ENCODE measurements around the gene GSTA3. TPM values are rescaled to one million over a fixed set of nuclear protein-coding genes. Genes with fewer than 3 reads are reported as not detected.
A peak's percentile ranks its signal among the peaks of the same experiment; 100 is the strongest.
"Not testable (repeated sequence)": the region's sequence is repeated elsewhere in the genome, so short reads cannot be mapped to it uniquely, and the experiment has no call there.

Gene GSTA3
- total RNA-seq (2014; rRNA removed) = not detected in 2 replicates
- polyA plus RNA-seq (2012) = not detected

DNA sequence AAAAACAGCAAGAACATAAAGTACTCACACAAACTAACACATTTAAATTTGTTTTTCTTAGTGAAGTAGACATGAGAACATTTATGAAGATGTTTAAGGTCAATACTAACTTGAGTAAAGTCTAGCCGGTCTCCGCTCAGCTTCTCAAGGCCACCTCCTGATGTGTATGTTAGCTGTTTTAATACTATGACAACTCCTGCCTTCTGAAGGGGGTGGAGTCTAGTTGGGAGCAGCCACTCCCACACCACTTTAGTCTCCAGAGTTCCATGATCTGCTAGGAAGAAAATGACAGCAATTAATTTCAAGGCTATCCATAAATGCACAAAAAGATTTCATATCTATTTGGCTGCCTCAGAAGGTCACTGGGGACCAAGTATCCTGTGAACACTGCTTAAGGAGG lies at the start of gene GSTA3:
TSS of gene GSTA3 (minus strand) at position 168 of the 400 bp plus-strand sequence. CDS start 3,864 bp downstream, outside the sequence.
- no peak for DNase-seq (ENCODE audit: low read depth)

DNA sequence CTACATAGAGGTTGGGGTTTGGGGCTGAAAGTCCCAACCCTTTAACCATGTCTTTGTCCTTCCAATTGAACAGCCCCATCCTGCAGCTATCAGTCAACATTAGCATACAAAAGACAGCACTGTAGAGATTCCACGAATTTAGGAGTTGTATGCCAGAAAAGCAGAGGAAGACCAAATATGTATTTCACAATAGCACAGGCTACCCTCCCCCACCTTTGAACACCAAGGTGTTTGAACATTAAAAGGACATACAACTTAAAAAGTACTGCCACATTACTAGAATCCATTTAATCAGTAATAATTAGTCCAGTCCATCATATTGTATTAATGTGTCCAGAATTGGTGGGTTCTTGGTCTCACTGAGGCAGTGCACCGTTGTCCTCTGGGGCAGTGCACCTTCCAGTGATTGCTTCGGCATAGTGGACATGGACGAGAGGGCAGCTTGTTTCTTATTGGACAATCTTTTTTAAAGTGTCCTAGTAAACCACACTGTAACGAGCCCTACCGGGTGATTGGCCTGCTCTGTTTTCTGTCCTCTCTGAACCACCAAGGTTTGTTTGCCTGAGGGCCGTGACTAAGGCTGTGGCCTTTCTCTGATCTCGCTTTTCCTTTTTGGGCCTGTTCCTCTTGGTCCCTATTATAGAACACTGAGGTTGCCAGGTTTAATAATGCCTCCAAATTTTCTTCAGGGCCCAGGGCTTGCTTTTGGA lies 49.2 kb upstream of the GSTA3 start:
- DNase-seq (ENCODE audit: low read depth) = no peak

DNA sequence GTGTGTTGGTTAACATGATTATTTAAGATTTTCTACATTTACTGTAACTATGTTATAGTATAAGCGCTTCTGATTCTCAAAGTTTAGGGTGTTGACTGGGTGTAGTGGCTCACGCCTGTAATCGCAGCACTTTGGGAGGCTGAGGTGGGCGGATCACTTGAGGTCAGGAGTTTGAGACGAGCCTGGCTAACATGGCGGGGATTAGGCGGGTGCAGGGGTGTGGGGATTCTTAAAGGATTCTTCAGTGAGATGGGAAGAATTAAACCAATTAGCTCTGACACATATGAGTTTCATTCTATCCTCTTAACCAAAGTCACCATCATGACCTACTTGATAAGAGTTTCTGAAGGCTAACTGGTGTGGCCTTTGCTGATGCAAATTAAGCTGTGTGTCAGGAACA lies 46.4 kb upstream of the GSTA3 start:
- no peak for DNase-seq (ENCODE audit: low read depth)

DNA sequence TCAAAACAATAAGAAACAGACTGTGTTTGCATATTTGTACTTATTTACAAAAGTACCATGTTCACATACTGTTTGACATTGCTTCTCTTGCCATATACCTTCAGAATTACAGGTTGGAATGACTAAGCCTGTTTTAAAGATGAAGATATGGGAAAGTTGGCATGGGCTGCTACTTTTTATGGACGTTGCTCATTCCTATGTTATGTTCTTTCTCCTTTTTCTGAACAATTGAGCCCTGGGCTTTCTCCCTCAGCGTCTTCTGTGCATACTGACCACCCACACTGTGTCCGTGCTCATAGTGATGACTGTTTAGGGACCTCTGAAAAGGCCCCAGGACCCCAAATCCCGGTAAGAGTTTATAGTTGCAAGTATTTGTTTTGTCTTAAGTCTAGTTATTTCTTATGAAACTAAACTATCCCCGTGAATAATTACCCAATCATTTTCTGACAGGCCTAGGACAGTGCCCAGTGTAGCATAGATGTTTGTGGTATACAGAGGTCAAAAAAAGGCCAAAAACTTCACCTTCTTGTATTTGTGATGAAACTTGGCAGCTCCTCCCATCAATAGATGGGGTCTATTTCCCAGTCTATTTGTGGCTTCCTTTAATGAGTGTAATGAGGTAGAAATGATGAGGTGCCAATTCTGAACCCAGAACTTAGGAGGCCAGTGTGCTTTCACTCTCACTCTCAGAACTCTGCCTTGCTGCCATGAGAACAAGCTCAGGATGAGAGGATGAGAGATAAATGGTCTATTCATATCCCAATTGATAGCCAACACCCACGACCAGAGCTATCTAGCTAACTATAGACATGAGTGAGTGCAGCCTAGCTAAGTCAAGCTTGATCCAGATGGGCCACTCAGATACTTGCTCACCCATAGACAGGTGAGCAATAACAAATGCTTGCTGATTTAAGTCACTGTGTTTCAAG lies 44.7 kb upstream of the GSTA3 start:
- no peak for DNase-seq (ENCODE audit: low read depth)

DNA sequence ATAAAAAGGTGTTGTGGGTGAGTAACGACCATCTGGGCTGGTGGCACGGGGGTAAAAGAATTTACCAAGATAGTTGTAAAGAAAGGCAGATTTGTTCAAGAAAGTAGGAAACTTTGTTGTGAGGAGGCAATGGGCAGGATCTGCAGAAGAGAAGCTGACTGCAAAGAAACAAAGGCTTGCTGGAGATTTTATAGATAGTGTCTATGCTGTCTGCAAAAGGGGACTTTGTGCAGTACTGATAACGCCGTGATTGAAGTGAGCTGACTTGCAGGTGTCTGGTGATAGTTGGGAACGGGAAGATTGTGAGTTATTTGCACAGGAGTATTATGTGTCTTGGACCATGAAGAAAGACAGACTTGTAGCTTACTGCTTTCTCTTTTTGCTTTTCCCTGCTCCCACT lies 36.8 kb upstream of the GSTA3 start:
- DNase-seq (ENCODE audit: low read depth) = no peak

DNA sequence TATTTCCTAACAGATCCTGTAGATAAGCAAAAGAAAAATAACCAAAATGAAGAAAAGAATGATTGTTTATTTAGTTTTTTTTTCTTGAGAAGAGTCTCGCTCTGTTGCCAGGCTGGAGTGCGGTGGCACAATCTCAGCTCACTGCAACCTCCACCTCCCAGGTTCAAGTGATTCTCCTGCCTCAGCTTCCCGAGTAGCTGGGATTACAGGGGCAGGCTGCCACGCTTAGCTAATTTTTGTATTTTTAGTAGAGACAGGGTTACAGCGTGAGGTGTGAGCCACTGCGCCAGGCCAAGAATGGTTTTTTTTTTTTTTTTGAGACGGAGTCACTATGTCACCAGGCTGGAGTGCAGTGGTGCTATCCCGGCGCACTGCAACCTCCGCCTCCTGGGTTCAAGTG lies 33.3 kb upstream of the GSTA3 start:
- DNase-seq (ENCODE audit: low read depth) = not testable (repeated sequence)

DNA sequence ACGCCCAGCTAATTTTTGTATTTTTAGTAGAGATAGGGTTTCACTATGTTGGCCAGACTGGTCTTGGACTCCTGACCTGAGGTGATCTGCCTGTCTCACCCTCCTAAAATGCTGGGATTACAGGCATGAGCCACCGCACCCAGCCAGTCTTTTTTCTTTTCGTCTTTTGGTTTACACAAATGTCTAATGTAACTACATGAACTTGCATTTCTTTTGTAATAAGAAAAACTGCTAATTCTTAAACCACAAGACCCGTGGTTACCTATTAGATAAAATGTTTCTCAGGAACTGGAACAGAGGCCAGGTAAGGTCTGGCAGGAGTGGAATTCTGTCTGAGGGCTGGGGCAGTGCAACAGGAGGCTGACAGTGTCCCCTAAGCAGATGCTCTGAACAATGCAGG lies 32.7 kb upstream of the GSTA3 start:
- no peak for DNase-seq (ENCODE audit: low read depth)

DNA sequence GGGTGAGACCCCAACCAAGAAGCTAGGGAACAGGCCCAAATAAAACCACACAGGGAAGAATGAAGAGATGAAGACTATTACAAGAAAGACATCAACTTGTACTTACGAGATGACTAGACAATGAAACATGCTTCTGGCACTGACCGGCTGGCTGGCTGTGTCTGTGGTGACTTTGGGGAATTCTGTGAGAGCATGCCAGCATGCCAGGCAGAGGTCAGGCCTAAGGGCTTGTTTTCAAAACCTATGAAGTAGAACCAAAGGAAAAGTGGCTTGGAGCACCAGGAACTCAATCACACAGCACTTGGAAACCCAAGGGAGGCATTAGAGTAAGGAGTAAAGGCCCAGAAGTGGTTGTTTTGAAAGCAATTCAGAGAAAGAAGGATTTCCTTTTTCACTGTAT lies 28.4 kb upstream of the GSTA3 start:
- DNase-seq (ENCODE audit: low read depth) = peak; percentile 43

DNA sequence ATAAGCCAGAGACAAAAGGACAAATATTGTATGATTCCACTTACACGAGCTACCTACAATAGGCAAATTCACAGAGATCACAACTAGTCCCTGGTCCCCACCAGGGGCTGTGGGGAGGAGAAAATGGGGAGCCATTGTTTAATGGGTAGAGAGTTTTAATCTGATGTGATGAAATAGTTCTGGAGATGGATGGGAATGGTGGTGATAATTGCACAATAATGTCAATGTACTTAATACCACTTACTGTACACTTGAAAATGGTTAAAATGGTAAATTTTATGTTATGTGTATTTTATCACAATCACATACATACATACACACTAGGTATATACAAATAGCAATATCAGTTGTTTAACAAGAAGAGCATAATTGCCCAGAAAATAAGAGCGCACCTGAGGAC lies 24.3 kb upstream of the GSTA3 start:
- no peak for DNase-seq (ENCODE audit: low read depth)

DNA sequence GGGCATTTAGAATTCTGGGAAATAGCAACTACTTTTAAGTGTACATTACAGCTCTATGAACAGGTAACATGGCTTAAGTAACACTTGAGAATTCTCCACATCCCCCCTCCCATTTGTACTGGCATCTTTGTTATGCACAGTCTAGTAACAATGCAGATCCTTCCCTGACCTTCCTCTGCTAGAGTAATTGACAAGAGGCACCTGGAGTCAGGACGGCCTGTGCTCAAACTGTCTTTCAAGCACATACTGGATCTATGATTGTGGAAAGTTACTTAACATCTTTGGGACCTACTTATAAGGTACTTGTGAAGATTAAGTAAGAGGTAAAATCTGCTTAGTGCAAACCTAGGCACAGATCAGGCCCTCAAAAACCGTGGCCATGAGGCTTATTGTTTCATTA lies 21.9 kb upstream of the GSTA3 start:
- no peak for DNase-seq (ENCODE audit: low read depth)

DNA sequence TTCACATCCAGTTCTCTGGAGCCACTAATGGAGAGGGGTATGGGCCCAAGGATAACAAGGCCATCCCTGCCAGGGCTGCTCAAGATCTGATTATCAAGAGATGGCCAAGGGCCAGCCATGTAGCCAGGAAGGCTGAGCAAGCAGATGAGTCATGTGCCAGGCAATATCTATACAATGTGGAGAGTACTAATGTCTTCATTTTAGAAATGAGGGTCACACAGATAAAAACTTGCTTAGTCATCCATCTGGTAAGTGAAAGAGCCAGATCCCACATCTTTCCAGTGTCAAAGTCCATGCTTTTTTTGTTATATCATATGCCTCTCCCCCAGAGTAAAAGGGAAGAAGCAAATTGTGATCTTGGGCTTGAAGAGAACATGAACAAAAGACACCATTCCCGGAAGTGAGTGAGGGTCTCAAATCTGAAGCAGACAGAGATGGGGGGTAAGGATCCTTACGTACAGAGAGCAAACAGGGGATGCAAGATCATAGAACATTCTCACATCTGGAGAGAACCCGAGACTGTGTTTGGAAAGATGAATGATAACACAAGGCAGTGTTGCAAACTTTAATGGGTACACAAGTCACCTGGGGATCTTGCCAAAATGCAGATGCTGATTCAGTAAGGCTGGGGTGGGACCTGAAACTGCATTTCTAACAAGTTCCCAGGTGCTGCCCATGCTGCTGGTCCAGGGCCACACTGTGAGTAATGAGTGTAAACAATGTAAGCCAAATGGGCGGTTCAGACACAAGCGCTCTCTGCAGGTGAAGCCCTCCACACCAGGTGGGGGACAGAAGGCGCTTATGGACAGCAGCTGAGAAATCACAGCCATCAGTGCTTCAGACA lies 20.0 kb upstream of the GSTA3 start:
- DNase-seq (ENCODE audit: low read depth) = peak; percentile 89

DNA sequence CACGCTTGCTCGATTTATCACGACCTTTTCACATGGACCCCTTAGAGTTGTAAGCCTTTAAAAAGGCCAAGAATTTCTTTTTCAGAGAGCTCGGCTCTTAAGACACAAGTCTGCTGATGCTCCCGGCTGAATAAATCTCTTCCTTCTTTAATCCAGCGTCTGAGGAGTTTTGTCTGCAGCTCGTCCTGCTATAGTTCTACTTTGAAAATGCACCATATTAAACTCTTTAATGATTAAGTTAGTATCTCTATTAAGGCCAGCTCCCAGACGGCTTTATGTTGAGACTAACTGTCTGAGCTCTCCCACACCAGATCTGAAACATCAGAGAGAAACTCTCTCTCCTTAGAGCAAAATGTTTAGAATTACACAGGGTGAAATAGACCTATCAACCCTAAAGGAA lies 18.0 kb upstream of the GSTA3 start:
- DNase-seq (ENCODE audit: low read depth) = no peak

DNA sequence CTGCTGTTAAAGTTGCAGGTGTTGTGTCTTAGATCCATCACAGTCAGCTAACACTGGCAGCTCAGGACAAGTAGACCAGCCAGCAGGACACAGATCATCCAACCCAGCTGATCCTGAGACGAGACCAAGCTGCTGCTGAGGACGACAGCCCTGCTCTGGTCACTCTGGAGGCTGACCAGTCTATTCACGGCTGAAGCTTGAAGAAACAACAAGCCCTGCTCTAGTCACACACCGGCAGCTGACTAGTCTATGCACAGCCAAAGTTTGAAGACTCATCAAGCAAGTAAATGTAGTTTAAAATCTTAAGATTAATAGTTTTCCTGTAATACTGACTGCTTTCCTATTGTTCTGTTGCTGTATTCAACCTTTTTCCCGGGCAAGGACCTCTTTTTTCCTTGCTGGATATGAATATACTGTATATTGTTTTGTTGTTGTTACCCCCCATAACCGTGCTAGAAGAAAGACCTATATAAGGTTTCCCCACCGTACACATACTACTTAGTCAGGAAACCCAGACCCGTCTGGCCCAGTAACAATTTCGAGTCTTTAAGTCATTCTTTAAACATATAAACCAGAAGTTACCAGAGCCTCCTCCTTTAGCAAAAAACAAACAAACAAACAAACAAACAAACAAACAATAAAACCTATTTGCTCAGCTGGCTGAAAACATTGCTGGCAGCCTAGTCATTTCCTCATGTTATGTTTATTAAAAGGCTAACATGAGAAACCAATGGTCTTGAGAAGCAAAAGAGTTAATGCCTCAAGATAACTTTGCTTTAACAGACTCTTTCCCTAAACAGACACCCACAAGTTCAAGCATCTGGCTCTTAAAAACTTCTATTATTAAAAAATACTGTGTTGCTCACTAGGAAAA lies 16.7 kb upstream of the GSTA3 start:
- no peak for DNase-seq (ENCODE audit: low read depth)

DNA sequence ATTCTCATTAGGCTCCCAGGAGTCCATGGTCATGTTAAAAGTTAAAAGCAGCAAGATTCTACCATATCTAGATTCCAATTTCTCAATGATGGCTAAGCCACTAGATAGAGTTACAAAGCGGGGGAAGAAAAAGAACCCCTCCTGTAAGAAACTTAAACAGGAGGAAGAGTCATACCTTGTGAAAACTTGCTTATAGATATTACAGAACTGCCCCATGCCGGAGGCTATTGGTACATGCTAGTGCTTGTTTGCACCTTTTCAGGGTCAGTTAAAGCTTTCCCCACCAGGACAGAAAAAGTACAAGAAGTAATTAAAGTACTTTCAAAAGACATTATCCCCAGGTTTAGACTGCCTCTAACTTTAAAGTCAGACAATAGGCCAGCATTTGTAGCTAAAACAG lies 15.5 kb upstream of the GSTA3 start:
- DNase-seq (ENCODE audit: low read depth) = no peak

DNA sequence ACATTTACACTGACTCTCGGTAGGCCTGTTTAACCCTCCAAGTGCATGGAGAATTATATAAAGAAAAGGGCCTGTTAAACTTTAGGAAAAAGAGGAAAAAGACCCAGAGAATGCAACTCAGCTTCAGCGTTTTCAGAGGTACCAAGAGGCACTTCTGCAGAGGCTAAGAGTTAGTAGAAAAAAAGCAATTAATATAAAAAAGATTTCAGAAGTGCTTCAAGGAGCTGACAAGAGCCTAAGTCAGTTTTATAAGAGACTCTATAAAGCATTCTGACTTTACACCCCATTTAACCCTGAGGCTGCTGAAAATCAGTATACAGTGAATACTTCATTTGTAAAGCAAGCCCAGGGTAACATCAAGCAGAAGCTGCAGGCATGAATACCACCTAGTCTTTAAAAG lies 14.2 kb upstream of the GSTA3 start:
- not testable (repeated sequence) for DNase-seq (ENCODE audit: low read depth)

DNA sequence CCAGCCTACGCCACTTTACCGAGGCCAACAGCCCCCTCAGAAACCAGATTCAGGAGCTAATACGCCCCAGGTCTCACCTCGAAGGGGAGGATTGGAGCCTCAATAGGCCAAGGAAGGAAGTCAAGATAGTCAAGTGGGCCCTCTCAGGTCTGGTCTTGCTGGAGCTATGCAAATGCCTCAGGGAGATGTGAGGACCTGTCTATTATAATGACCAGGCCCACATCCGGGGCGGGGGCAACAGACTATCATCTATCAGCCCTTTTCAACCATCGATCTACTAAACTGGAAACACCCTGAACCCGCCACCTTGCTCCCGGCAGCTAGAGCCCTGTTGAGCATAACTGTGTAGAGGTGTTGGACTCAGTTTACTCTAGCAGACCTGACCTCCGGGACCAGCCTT lies 12.7 kb upstream of the GSTA3 start:
- DNase-seq (ENCODE audit: low read depth) = no peak

DNA sequence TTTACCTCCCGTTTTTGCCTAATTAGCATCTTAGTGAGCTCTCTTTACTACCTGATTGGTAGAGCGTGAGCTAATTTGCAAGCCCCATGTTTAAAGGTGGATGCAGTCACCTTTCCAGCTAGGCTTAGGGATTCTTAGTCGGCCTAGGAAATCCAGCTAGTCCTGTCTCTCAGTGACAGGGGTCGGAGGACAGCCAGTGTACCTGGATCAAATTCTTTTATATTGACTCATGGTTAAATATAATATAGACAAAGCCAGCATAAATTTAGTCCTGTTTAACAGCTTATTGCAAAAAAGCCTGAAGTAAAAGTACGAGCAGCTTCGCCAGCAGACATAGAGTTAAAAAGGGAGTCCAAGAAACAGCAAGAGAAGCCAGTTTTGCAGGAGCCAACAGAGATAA lies 12.2 kb upstream of the GSTA3 start:
- DNase-seq (ENCODE audit: low read depth) = no peak

DNA sequence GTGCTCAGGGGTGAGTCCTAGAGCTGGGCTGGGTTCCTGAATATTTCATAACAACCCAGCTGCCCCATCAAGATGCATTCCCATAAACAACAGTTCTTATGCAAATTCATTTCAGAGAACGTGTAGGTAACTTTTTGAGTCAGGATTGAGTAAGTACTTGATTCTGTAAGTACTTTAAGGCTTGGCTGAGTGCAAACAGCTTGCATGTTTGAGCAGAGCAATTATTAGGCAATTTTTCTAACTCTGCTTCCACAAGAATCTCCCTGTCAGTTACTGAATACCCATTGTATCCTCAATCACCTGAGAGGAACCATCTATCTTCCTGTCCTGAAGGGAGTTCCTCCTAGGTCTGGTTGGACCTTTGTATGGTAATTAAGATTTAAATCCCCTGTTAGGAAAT lies 10.0 kb upstream of the GSTA3 start:
- DNase-seq (ENCODE audit: low read depth) = not testable (repeated sequence)

DNA sequence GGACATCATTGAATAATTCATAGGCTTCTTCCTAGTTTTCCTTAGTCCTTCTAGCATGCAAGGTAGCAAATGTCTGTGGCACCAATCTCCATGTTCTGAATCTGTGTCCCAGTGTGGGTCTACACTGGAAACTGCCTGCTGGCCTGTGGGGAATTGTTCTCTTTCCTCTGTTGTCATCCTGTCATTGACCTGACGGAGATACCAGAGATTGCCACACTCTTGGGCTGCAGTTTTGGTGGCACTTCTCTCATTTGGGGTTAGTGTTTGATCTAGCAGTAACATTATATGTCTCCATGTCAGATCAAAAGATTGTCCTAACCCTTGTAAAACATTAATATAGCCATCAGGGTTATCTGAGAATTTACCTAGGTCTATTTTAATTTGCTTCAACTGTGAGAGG lies 9.3 kb upstream of the GSTA3 start:
- not testable (repeated sequence) for DNase-seq (ENCODE audit: low read depth)

DNA sequence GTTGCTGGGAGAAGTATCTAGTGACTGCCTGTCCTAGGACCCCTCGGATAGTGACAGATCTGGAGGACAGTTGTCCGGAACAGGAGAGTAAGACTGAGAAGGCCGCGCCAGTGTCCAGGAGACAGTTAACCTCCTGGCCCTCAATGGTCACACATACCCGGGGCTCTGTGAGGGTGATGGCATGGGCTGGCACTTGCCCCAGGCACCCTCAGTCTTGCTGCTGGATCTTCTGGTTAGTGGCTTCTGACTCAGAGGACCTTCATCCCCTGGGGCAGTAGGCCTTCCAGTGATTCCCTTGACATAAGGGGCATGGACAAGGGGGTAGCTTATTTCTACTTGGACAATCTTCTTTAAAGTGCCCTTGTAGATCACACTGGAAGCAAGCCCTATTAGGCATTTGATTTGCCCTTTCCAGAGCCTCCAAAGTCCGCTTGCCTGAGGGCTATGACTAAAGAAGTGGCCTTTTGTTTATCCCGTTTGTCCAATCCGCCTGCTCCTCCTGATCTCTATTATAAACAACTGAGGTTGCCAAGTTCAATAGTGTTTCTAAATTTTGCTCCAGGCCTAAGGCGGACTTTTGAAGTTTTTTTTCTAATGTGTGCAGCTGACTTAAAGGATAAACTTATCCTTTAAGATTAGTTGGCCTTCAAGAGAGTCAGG lies 8.7 kb upstream of the GSTA3 start:
- DNase-seq (ENCODE audit: low read depth) = not testable (repeated sequence)

Data from LHCN-M2 (cell line).